ENCODE measurements around the gene WDFY4.

DNA sequence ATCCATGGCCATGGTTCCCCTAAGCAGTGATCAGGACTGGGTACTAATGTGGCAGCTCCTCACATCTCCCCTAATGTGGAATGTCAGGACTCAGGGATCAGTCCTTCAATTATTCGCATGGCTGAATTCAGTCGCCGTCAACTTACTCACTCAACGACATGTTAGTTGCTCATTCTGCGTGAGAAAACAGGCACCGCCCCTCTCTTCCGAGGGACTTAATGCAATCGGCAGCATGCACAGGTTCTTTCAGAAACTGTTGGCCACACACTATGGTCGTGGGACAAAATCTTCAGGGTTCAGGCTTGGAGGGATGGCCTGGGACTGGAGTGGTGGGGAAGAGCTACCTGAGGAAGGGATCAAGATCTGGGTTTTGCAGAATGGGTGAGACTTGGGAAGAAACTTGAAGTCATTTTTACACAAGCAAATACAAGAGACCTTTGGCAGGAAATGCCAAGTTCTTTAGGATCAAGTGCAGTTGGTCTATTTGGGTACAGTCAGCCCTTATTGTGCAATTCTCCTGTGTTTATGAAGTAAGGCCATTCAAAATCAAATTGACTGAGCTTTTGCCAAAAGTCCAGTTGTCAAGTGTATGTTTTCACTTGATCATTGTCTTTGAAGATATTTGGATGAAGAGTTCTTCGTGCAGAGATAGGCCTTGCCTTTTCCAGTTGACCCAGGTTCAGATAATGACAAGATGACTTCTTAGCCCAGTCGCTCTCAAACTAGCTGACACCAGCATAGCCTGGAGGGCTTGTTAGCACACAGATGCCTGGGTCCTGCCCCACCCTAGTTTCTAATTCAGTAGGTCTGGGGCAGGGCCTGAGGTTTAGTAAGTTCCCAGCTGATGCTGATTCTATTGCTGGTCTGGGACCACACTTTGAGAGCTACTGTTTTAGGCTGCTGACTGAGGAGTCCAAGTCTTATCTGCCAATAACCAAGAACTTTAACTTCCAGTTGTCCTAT is 206.5 kb downstream of the WDFY4 start:
- TF ChIP-seq, protein P1, sequence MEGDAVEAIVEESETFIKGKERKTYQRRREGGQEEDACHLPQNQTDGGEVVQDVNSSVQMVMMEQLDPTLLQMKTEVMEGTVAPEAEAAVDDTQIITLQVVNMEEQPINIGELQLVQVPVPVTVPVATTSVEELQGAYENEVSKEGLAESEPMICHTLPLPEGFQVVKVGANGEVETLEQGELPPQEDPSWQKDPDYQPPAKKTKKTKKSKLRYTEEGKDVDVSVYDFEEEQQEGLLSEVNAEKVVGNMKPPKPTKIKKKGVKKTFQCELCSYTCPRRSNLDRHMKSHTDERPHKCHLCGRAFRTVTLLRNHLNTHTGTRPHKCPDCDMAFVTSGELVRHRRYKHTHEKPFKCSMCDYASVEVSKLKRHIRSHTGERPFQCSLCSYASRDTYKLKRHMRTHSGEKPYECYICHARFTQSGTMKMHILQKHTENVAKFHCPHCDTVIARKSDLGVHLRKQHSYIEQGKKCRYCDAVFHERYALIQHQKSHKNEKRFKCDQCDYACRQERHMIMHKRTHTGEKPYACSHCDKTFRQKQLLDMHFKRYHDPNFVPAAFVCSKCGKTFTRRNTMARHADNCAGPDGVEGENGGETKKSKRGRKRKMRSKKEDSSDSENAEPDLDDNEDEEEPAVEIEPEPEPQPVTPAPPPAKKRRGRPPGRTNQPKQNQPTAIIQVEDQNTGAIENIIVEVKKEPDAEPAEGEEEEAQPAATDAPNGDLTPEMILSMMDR (IDR thresholded peaks at IDR 0.05; ENCODE audit: poor library complexity, severe bottlenecking) = no peak
- TF ChIP-seq POLR2AphosphoS5 (IDR thresholded peaks at IDR 0.05) = no peak
- TF ChIP-seq EZH2 (IDR thresholded peaks at IDR 0.05; ENCODE audit: borderline replicate concordance, insufficient read depth, low read length, poor library complexity, severe bottlenecking) = no peak
